GM21528 (cell line): ENCODE measurements around the gene DNTTIP2.

ENCODE experiments used
- ATAC-seq: cut with Tn5 transposase; IDR thresholded peaks from one replicate; pipeline ENCODE4 v1.9.1; 2021; ENCODE audit warnings: mild to moderate bottlenecking, moderate library complexity; ENCODE audit not compliant: unreplicated experiment, low FRiP score

DNTTIP2 gene

DNA sequence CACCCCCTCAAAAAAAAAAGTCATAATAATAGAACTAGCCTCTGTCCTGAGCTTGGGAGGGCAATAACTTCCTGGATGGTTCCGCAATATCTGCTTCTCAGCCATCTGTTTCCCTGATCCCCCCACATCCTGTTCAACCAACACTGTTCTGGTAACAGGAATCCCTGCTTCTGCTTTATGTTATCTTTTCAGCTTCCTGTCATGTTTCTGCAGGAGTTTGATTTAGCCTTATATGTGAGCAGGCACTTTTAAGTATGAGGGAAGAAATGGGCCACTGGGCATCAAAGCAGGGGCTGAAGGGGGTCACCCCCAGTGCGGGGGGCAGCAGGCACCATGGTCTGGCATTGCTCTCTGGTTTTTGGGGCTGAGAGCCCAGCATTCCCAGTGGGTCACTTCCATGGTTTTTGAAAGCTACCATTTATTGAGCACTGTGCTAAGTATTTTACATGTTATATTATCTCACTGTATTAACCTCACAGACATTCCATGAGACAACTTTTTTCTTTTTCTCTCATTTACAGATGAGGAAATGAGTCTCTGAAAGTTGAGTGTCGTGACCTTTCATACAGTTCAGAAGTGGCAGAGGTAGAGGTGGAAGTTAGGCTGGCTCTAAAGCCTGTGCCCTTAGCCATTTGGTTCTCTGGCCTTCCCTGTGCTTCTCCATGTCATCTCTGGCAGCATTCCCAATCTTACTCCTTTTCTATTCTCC, 61.9 kb downstream of the DNTTIP2 start:
- ATAC-seq, result no peak
